ENCODE measurements around the gene RAP1GDS1.
"Not testable (repeated sequence)": the region's sequence is repeated elsewhere in the genome, so short reads cannot be mapped to it uniquely, and the experiment has no call there.

The RAP1GDS1 gene

GRCh38 chr4:98358630-98359248 is 97.6 kb downstream of the RAP1GDS1 start:
- DNase-seq = no peak

GRCh38 chr4:98359646-98360045 is 98.5 kb downstream of the RAP1GDS1 start:
- no peak for DNase-seq

DNA sequence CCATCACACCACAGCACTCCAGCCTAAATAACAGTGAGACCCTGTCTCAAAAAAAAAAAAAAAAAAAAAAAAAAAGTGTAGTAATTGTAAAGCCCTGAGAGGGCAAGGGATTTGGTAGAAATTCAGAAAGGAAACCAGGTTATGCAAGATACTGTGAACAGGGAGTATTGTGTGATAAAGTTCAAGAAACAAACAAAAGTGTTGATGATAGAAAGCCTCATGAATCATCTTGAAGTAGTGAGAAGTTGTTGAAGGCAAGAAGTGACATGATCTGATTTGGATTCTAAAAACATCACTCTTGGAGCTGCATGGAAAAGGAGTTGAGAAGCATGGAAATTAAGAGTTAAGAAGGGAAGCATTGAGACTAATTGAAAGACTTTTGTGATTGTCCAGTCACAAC is 102.2 kb downstream of the RAP1GDS1 start:
- no peak for DNase-seq

DNA sequence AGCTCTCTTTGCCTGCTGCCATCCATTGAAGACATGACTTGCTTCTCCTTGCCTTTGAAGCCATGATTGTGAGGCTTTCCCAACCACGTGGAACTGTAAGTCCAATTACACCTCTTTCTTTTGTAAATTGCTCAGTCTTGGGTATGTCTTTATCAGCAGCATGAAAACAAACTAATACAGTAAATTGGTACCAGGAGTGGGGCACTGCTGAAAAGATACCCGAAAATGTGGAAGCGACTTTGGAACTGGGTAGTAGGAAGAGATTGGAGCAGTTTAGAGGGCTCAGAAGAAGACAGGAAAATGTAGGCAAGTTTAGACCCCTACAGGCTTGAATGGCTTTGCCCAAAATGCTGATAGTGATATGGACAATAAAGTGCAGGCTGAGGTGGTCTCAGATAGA is 105.1 kb downstream of the RAP1GDS1 start:
- DNase-seq = not testable (repeated sequence)

DNA sequence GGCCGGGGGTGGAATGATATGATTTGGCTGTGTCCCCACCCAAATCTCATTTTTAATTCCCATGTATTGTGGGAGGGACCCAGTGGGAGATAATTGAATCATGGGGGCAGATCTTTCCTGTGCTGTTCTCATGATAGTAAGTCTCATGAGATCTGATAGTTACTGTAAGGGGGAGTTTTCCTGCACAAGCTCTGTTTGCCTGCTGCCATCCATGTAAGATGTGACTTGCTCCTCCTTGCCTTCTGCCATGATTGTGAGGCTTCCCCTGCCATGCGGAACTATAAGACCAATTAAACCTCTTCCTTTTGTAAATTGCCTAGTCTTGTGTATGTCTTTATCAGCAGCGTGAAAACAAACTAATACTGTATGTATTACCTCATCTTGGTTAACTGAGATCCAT is 106.8 kb downstream of the RAP1GDS1 start:
- not testable (repeated sequence) for DNase-seq

DNA sequence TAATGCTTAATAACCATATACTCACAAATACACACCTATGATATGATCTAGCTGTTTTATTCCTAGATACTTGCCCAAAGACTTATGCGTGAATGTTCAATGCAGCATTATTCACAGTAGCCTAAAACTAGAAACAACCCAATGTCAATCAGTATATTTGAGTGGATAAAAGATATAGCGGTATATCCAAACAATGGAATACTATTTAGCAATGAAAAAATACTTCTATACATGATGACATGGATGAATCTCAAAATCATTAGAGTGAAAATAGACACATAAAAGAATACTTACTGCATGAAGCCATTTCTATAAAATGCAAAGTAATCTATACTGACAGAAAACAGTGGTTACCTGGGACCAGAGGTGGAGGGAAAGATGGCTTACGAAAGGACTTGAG is 108.1 kb downstream of the RAP1GDS1 start:
- no peak for DNase-seq

GRCh38 chr4:98374643-98375042 is 113.5 kb downstream of the RAP1GDS1 start:
- no peak for DNase-seq

DNA sequence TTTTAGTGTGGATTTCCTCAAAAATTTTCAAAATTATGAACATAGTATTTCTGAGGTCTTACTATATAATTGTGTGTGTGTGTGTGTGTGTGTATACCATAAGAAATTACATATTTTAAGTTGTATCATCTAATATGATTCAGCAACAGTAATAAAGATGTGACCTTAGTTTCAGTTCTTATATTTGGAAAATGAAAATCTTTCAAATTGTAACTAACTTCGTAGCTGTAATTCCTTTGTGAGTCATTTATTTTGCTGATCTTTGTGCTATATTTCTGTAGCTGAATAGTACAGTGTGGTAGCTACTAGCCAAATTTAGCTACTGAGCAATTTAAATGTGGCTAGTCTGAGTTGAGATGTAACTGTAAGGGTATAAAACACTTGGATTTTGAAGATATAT is 116.4 kb downstream of the RAP1GDS1 start:
- DNase-seq = no peak

- DNase-seq = no peak
These were observed 120.1 kb downstream of the RAP1GDS1 start for GRCh38 chr4:98381306-98381705.

GRCh38 chr4:98383431-98384106 is 122.4 kb downstream of the RAP1GDS1 start:
- no peak for DNase-seq

DNA sequence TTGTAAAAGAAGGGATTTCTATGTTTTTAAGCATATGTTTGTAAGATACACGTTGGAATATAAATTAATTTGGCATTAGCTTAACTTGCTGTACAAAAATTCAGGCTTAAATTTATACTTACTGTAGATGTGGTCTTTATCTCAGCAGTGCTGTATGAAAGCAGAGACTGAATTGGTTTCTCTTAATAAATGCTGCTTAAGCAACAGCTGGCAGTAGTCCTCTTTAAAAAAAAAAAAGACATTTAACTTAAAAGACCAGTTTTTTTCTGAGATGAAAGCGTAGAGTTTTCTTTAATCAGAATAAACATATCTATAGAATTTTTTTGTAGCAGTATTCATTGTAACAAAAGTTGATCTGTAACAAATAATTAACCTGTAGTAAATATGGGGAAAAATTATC is 124.6 kb downstream of the RAP1GDS1 start:
- no peak for DNase-seq

- no peak for DNase-seq
These were observed 126.3 kb downstream of the RAP1GDS1 start for GRCh38 chr4:98387345-98388026.

DNA sequence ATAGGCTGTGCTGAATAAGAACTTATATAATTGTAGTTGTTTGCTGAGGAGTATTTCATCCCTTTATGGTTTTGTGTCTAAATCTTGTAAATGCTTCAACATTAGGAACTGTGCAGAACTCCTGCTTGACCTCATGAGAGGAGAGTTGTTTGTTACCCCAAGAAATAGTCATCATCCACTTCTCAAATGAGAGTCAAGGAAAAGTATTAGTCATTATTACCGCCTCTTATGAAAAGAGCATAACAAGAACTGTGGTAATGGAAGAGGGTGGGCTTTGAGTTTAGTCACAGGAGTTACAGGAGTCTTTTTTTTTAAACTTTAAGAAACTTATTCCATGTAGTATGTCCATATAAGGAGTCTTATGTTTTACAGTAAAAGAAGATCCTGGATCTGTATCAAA is 132.9 kb downstream of the RAP1GDS1 start:
- no peak for DNase-seq

- no peak for DNase-seq
These were observed 138.7 kb downstream of the RAP1GDS1 start for GRCh38 chr4:98399915-98400314.

GRCh38 chr4:98406819-98407218 is 145.6 kb downstream of the RAP1GDS1 start:
- DNase-seq = no peak

DNA sequence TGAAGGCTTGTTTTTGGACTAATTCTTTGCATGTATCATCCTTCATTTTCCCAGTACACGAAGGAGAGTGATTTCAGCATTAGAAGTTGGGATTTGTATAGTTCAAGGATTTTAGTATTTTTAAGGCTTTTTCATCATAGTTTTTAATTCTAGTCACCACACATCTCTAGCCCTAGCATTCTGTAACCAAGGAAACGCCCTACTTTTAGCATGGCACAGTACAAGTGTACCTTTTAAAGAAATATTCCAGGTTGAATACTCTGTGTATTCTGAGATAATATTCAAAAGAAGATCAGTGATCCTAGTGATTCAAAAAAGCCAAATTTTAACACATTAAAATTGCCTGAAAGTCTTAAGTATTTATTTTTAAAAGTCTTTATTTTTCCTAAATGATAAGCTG is 150.5 kb downstream of the RAP1GDS1 start:
- DNase-seq = no peak

- DNase-seq = no peak
These were observed 155.7 kb downstream of the RAP1GDS1 start for GRCh38 chr4:98416844-98417243.

GRCh38 chr4:98420151-98420550 is 159.0 kb downstream of the RAP1GDS1 start:
- DNase-seq = not testable (repeated sequence)

GRCh38 chr4:98421111-98421510 is 159.9 kb downstream of the RAP1GDS1 start:
- DNase-seq = no peak

DNA sequence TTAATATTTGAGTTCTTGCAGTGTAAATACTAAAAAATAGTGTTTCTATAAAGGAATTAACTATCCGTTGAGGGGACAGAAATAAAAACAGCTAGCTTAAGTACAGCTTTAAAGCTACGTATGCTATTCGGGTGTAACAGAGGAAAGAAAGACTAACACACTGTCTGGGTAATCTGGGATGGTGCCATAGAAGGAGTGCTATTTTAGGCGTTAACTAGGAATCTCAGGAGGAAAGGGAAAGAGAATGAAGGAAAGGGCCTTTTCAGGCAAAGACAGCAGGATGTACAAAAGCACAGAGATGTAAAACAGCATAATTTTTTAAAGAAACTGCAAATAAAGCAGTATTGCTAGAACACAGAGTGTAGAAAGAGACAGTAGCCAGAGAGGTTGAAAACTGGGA is 161.8 kb downstream of the RAP1GDS1 start:
- DNase-seq = no peak

DNA sequence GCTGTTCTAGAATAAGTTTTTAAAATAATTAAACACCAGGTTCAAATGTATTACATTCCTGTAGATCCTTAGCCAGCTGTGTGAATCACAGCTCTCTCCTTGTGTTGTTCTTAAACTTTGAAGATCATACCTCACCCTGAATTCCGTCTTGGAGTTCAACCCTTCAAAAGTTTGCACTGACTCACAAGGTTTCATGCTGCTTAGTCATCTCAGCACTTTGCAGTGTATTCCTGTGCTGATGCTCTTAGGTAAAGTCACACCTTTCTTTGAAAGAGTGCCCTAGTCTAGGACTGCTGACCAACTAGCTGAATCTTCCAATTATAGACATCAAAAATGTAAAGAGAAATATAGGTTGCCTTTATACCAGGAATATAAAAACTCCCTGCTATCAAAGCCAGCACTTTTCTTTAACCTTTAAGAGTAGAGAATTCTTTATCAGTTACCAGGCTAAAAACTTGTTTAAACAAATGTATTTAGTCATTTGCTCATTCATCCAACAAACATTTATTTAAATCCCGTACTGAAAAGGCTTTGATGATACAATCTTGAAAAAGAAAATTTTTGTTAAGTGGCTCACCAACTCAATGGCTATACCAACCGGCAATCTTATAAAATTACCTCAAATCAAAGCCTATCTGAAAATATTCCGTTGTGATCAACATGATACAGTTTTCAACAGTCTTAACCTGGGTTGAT is 169.7 kb downstream of the RAP1GDS1 start:
- DNase-seq = no peak

DNA sequence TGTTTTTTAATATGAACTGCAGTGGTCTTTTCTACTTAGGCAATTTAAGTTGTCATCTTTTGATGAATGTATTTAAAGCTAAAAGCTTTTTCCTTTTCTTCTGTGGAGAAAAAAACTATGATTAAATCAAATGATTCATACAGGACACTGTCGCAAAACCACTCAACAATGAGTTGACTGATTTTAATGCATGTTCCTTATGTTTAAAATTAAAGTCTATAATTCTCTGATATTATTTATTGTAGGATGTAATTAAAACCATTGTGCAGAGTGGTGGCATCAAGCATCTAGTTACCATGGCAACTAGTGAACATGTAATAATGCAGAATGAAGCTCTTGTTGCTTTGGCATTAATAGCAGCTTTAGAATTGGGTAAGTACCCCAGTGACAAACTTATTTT is 172.5 kb downstream of the RAP1GDS1 start:
- DNase-seq = no peak

DNA sequence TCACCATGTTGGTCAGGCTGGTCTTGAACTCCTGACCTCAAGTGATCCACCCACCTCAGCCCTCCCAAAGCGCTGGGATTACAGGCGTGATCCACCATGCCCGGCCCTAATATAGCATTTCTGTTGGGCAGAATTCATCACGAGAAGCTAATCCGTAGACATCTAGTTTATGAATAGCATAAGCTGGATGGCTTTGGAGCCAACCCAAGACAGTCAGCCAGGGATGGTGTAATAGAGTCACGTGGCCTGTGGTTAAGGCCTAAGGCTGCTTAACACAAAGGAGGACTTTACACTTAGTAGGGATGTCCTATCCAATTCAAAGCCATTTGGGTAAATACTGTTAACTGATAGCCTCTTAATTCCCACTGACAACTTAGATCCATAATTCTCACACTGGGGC is 173.6 kb downstream of the RAP1GDS1 start:
- DNase-seq = no peak

GRCh38 chr4:98444371-98444770 is 183.2 kb downstream of the RAP1GDS1 start:
- no peak for DNase-seq
